ENCODE results near the gene FFAR1. TPM values are rescaled to one million over a fixed set of nuclear protein-coding genes. Genes with fewer than 3 reads are reported as not detected.
"Not testable (repeated sequence)": the region's sequence is repeated elsewhere in the genome, so short reads cannot be mapped to it uniquely, and the experiment has no call there.

The FFAR1 gene
- total RNA-seq, 2 experiments from 2014 or later: 9.8 to 11.4 TPM

DNA sequence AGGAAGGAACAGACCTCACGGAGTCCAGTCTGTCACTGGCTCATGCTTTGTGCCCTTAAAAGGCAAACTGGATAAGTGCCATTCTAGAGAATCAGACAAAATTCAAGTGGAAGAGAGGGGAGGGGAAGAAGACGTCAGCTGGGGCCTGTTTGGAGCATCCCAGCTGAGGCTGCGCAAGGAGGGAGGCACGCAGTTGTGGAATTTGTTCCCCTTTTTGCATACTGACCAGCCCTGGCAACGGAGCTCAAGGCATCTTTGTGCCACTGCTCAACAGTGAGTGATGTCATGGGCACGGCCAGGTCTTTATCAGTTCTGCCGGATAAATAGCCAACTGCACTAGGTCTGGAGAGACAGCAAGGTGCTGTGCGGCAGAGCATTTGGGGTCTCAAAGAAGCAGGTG, 23.0 kb downstream of the FFAR1 start, which contains the start of gene GPR42:
Gene GPR42, plus strand, starts transcription at position 347 of the 400 bp plus-strand sequence. CDS start 292 bp downstream, outside the sequence.
- intact Hi-C loops (cut with micrococcal nuclease; ENCODE audit: unreplicated experiment): no loop called here
- Histone ChIP-seq H4K20me1 (ENCODE audit: insufficient read depth, low read length) (no peaks in the 10 kb centered on the region), H3K4me2 (ENCODE audit: low read length) (no peak within 1 kb of the TSS), H3K9me3 (ENCODE audit: low read length) (0 out of 2 replicates have a peak, but pooled peaks cover 3% of the 10 kb centered on the region), H2AFZ (ENCODE audit: low read length) (no peak within 1 kb of the TSS), H3K79me2 (ENCODE audit: insufficient read depth, low read depth, low read length) (no peaks in the 10 kb centered on the region), H3K27ac (ENCODE audit: low read depth, low read length, poor library complexity, severe bottlenecking) (no peak within 1 kb of the TSS), H3K4me1 (ENCODE audit: insufficient read depth, low read length, poor library complexity, severe bottlenecking) (no peaks in the 10 kb centered on the region), H3K9me2 (ENCODE audit: insufficient read depth, low read length) (no peaks in the 10 kb centered on the region), H3K36me3 (ENCODE audit: insufficient read depth, low read length) (no peaks in the 10 kb centered on the region), H3K4me3 (ENCODE audit: low read depth, low read length, poor library complexity, severe bottlenecking) (no peak within 1 kb of the TSS)
- ChIA-PET CTCF (ENCODE audit: unreplicated experiment) (no interaction called here), POLR2A (no interaction called here)
- no TSS peak for BruUV-seq (replicated peaks)
- TF ChIP-seq, protein P1, sequence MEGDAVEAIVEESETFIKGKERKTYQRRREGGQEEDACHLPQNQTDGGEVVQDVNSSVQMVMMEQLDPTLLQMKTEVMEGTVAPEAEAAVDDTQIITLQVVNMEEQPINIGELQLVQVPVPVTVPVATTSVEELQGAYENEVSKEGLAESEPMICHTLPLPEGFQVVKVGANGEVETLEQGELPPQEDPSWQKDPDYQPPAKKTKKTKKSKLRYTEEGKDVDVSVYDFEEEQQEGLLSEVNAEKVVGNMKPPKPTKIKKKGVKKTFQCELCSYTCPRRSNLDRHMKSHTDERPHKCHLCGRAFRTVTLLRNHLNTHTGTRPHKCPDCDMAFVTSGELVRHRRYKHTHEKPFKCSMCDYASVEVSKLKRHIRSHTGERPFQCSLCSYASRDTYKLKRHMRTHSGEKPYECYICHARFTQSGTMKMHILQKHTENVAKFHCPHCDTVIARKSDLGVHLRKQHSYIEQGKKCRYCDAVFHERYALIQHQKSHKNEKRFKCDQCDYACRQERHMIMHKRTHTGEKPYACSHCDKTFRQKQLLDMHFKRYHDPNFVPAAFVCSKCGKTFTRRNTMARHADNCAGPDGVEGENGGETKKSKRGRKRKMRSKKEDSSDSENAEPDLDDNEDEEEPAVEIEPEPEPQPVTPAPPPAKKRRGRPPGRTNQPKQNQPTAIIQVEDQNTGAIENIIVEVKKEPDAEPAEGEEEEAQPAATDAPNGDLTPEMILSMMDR (conservative IDR thresholded peaks at IDR 0.05; ENCODE audit: low read length): no peak
- TF ChIP-seq EZH2phosphoT487 (IDR thresholded peaks at IDR 0.05; ENCODE audit: borderline replicate concordance, low read depth, low read length): no peak
- no peak for DNase-seq (ENCODE audit: low spot score)

DNA sequence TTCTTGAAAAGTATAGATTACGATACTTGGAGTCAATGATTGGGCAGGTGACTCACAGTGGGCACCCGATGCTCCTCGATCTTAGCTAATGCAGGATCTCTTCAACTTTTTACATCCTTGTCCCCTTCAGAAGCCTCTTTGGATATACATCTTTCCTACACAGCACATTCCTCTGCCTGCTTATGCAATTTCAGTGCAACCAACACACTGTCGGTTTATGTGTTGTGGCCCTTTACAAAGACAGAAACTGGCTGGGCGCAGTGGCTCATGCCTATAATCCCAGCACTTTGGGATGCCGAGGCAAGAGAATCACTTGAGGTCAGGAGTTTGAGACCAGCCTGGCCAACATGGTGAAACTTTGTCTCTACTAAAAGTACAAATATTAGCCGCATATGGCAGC, 25.8 kb downstream of the FFAR1 start:
- Histone ChIP-seq H3K4me2 (ENCODE audit: low read length) (no peak overlapping the region), H3K9me3 (ENCODE audit: low read length) (0 out of 2 replicates have a peak, but pooled peaks cover 3% of the 10 kb centered on the region), H3K4me3 (ENCODE audit: low read depth, low read length, poor library complexity, severe bottlenecking) (no peak overlapping the region), H3K36me3 (ENCODE audit: insufficient read depth, low read length) (no peaks in the 10 kb centered on the region), H3K4me1 (ENCODE audit: insufficient read depth, low read length, poor library complexity, severe bottlenecking) (no peaks in the 10 kb centered on the region), H3K27ac (ENCODE audit: low read depth, low read length, poor library complexity, severe bottlenecking) (no peak overlapping the region), H3K79me2 (ENCODE audit: insufficient read depth, low read depth, low read length) (no peaks in the 10 kb centered on the region), H3K9me2 (ENCODE audit: insufficient read depth, low read length) (no peaks in the 10 kb centered on the region), H2AFZ (ENCODE audit: low read length) (no peak overlapping the region), H4K20me1 (ENCODE audit: insufficient read depth, low read length) (no peaks in the 10 kb centered on the region)
- no TSS peak for BruUV-seq (replicated peaks)
- intact Hi-C loops (cut with micrococcal nuclease; ENCODE audit: unreplicated experiment): no loop called here
- no peak for DNase-seq (ENCODE audit: low spot score)
- ChIA-PET CTCF (ENCODE audit: unreplicated experiment) (no interaction called here), POLR2A (no interaction called here)
- no peak for TF ChIP-seq EZH2phosphoT487 (IDR thresholded peaks at IDR 0.05; ENCODE audit: borderline replicate concordance, low read depth, low read length)
- TF ChIP-seq, protein P1 (conservative IDR thresholded peaks at IDR 0.05; ENCODE audit: low read length): no peak

DNA sequence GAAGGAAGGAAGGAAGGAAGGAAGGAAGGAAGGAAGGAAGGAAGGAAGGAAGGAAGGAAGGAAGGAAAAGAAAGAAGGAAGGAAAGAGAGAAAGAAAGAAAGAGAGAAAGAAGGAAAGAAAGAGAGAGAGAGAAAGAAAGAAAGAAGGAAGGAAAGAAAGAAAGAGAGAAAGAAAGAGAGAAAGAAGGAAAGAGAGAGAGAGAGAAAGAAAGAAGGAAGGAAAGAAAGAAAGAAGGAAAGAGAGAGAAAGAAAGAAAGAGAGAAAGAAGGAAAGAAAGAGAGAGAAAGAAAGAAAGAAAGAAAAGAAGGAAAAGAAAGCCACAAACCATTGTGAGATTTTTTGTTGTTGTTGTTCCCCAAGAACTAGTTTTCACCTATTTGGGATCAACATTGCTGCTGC, 26.3 kb downstream of the FFAR1 start:
- H2AFZ ChIP-seq (ENCODE audit: low read length); CTCF ChIA-PET (ENCODE audit: unreplicated experiment); H3K4me1 ChIP-seq (ENCODE audit: insufficient read depth, low read length, poor library complexity, severe bottlenecking); H3K4me2 ChIP-seq (ENCODE audit: low read length); H3K27ac ChIP-seq (ENCODE audit: low read depth, low read length, poor library complexity, severe bottlenecking); H3K36me3 ChIP-seq (ENCODE audit: insufficient read depth, low read length); H3K9me3 ChIP-seq (ENCODE audit: low read length); BruUV-seq (replicated peaks); POLR2A ChIA-PET; H3K4me3 ChIP-seq (ENCODE audit: low read depth, low read length, poor library complexity, severe bottlenecking); H3K79me2 ChIP-seq (ENCODE audit: insufficient read depth, low read depth, low read length); DNase-seq (ENCODE audit: low spot score); intact Hi-C loops (cut with micrococcal nuclease; ENCODE audit: unreplicated experiment); H4K20me1 ChIP-seq (ENCODE audit: insufficient read depth, low read length); H3K9me2 ChIP-seq (ENCODE audit: insufficient read depth, low read length): not testable (repeated sequence)
